Measurements from ENCODE around the gene DPY19L3.

Gene DPY19L3

GRCh38 chr19:32388393-32388855 is 17.1 kb upstream of the DPY19L3 start:
- DNase-seq (ENCODE audit: low read depth, low spot score), result no peak
- no peak overlapping the region for H3K4me3 ChIP-seq (ENCODE audit: low read depth, low read length)
- in situ Hi-C loops (cut with HindIII; ENCODE audit: low sequenced_read_pairs), result no loop called here
- TF ChIP-seq CTCF (IDR thresholded peaks at IDR 0.05; ENCODE audit: low read depth, low read length), result no peak

DNA sequence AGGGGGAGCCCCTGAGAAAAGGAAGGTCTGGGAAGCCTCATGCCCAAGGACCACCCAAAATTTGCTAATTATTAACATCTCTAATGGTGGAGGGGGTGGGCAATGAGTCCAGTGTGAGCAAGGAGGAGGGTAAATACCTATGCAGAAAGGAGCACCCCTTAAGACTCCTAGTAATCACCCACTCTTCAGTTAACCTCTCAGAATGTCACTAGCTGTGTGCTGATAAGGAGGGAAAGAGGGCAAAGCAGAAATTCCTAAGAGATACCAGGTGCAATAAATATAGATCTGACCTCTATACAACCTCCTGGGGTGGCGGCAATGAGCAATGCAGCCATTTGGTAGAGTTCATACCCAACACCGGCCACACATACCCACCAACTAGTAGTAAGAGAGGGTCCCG is 12.7 kb upstream of the DPY19L3 start:
- no peak for DNase-seq (ENCODE audit: low read depth, low spot score)
- in situ Hi-C loops (cut with HindIII; ENCODE audit: low sequenced_read_pairs), result no loop called here
- no peak for TF ChIP-seq CTCF (IDR thresholded peaks at IDR 0.05; ENCODE audit: low read depth, low read length)
- no peak overlapping the region for H3K4me3 ChIP-seq (ENCODE audit: low read depth, low read length)

DNA sequence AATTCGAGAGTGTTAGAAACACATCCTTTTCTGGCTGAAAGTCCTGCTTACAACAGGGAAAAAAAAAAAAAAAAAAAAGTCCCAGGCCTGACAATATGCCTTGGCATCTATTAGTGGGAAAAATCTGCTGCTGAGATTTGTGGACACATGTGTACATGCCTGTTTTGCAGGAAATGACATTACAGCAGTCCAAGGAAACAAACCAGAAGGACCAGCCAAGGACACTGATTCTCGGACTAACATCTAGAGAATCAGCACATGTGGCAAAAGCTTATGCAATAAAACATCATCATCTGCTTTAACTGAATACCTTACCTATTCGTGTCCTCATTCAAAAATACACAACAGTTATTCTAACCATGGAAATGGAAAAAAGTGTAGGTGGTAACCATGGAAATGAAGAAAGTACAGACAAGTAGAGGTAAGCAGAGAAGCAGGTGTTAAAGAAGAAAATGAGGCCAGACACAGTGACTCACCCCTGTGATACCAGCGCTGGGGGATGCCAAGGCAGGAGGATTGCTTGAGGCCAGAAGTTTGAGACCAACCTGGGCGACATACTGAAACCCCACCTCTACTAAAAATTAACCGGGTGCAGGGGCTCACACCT is 9.4 kb upstream of the DPY19L3 start:
- no peak for DNase-seq (ENCODE audit: low read depth, low spot score)
- in situ Hi-C loops (cut with HindIII; ENCODE audit: low sequenced_read_pairs), result no loop called here
- H3K4me3 ChIP-seq (ENCODE audit: low read depth, low read length), result no peak overlapping the region
- no peak for TF ChIP-seq CTCF (IDR thresholded peaks at IDR 0.05; ENCODE audit: low read depth, low read length)

- peak; percentile 70 for DNase-seq (ENCODE audit: low read depth, low spot score)
- no peak for TF ChIP-seq CTCF (IDR thresholded peaks at IDR 0.05; ENCODE audit: low read depth, low read length)
- in situ Hi-C loops (cut with HindIII; ENCODE audit: low sequenced_read_pairs), result no loop called here
- no peak overlapping the region for H3K4me3 ChIP-seq (ENCODE audit: low read depth, low read length)
Measured at GRCh38 chr19:32397671-32398101, 7.9 kb upstream of the DPY19L3 start.

GRCh38 chr19:32401992-32402391 is 3.6 kb upstream of the DPY19L3 start:
- DNase-seq (ENCODE audit: low read depth, low spot score), result no peak
- no peak for TF ChIP-seq CTCF (IDR thresholded peaks at IDR 0.05; ENCODE audit: low read depth, low read length)
- in situ Hi-C loops (cut with HindIII; ENCODE audit: low sequenced_read_pairs), result no loop called here
- H3K4me3 ChIP-seq (ENCODE audit: low read depth, low read length), result no peak overlapping the region

- no peak for TF ChIP-seq CTCF (IDR thresholded peaks at IDR 0.05; ENCODE audit: low read depth, low read length)
- in situ Hi-C loops (cut with HindIII; ENCODE audit: low sequenced_read_pairs), result no loop called here
- H3K4me3 ChIP-seq (ENCODE audit: low read depth, low read length), result no peak overlapping the region
- DNase-seq (ENCODE audit: low read depth, low spot score), result no peak
Measured at GRCh38 chr19:32403291-32403995, 2.1 kb upstream of the DPY19L3 start.
